ENCODE measurements around the gene SDCCAG8. TPM values are rescaled to one million over a fixed set of nuclear protein-coding genes. Genes with fewer than 3 reads are reported as not detected.

The SDCCAG8 gene
- total RNA-seq, 2 experiments from 2014 or later: 18.3 to 21.2 TPM

DNA sequence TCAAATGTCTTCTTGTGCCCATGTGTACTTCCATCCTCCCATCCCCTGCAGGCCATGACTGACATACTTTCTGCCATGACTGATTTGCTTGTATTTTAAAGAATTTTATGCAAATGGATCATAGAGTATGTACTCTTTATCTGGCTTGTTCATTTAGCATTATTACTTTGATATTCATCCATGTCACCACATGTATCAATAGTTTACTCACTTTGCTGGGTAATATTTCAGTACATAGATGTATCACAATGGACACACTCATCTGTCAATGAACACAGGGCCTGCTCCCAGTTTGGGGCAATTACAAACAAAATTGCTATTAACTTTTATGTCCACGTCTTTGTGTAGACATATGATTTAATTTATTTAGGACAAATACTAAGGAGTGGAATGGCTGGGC is 259.1 kb downstream of the SDCCAG8 start:
- DNase-seq: no peak
- Mint-ChIP-seq H3K27ac (no peak overlapping the region), H3K4me3 (no peak overlapping the region), H3K9me3 (no peaks in the 10 kb centered on the region), H3K27me3 (no peaks in the 10 kb centered on the region), H3K36me3 (ENCODE audit: low read depth) (peaks cover 70% of the 10 kb centered on the region), H3K4me1 (ENCODE audit: low read depth) (peaks cover 16% of the 10 kb centered on the region)
- intact Hi-C loops (cut with DNase I, micrococcal nuclease): loop anchor here in 1 of 2 experiments (5.0 kb wide), 1 partner anchor 127 kb away; no protein-coding TSS in a partner anchor
- no peaks in the 10 kb centered on the region for H3K27me3 ChIP-seq (ENCODE audit: control insufficient read depth in 1 of 2, insufficient read depth in 2 of 2, low read length in 2 of 2)
- no peak overlapping the region for H3K27ac ChIP-seq (ENCODE audit: low read depth in 1 of 2, low read length in 2 of 2)
- ChIA-PET CTCF (no interaction called here), POLR2A (no interaction called here)
- no peaks in the 10 kb centered on the region for H3K4me1 ChIP-seq (ENCODE audit: insufficient read depth, low read length)
- no peak for ATAC-seq (ENCODE audit: poor library complexity)
- H3K9me3 ChIP-seq (ENCODE audit: control insufficient read depth in 1 of 2, insufficient read depth in 1 of 2, low read length in 2 of 2): no peaks in the 10 kb centered on the region
- no peak overlapping the region for H3K4me3 ChIP-seq (ENCODE audit: low read length)
- H3K36me3 ChIP-seq (ENCODE audit: insufficient read depth, low read length): peaks cover 27% of the 10 kb centered on the region
- TF ChIP-seq, protein P1, sequence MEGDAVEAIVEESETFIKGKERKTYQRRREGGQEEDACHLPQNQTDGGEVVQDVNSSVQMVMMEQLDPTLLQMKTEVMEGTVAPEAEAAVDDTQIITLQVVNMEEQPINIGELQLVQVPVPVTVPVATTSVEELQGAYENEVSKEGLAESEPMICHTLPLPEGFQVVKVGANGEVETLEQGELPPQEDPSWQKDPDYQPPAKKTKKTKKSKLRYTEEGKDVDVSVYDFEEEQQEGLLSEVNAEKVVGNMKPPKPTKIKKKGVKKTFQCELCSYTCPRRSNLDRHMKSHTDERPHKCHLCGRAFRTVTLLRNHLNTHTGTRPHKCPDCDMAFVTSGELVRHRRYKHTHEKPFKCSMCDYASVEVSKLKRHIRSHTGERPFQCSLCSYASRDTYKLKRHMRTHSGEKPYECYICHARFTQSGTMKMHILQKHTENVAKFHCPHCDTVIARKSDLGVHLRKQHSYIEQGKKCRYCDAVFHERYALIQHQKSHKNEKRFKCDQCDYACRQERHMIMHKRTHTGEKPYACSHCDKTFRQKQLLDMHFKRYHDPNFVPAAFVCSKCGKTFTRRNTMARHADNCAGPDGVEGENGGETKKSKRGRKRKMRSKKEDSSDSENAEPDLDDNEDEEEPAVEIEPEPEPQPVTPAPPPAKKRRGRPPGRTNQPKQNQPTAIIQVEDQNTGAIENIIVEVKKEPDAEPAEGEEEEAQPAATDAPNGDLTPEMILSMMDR (IDR thresholded peaks at IDR 0.05): no peak

DNA sequence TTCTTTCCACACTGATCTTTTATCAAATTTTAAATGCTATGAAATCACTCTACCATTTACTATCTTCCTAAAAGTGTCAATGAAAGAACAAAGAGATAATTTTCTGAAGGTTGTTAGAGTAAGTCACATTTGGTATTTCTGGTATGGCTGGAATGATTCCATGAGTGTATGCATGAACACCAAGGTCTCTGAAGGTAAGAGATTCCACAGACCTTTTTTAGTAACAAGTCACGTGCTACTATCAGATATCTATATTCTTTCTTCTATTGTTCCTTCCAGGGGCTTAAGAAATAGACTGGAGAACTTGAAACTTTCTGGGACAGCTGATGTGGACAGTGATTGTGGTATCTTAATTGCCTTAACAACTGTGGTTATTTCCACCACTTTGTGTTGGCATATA is 265.0 kb downstream of the SDCCAG8 start:
- Histone ChIP-seq H3K4me1 (ENCODE audit: insufficient read depth, low read length) (no peaks in the 10 kb centered on the region), H3K27ac (ENCODE audit: low read depth in 1 of 2, low read length in 2 of 2) (no peak overlapping the region), H3K4me3 (ENCODE audit: low read length) (no peak overlapping the region), H3K27me3 (ENCODE audit: control insufficient read depth in 1 of 2, insufficient read depth in 2 of 2, low read length in 2 of 2) (no peaks in the 10 kb centered on the region), H3K36me3 (ENCODE audit: insufficient read depth, low read length) (peaks cover 10% of the 10 kb centered on the region), H3K9me3 (ENCODE audit: control insufficient read depth in 1 of 2, insufficient read depth in 1 of 2, low read length in 2 of 2) (no peaks in the 10 kb centered on the region)
- ATAC-seq (ENCODE audit: poor library complexity) (no peak), DNase-seq (no peak)
- Mint-ChIP-seq H3K4me3 (no peak overlapping the region), H3K27ac (no peak overlapping the region), H3K27me3 (no peaks in the 10 kb centered on the region), H3K9me3 (no peaks in the 10 kb centered on the region), H3K4me1 (ENCODE audit: low read depth) (peaks cover 12% of the 10 kb centered on the region), H3K36me3 (ENCODE audit: low read depth) (peaks cover 68% of the 10 kb centered on the region)
- ChIA-PET CTCF (no interaction called here), POLR2A (no interaction called here)
- intact Hi-C loops (cut with DNase I, micrococcal nuclease): no loop called here
- TF ChIP-seq, protein P1 (IDR thresholded peaks at IDR 0.05): no peak

GRCh38 chr1:243523766-243524165 is 267.9 kb downstream of the SDCCAG8 start:
- ChIA-PET CTCF (no interaction called here), POLR2A (no interaction called here)
- ATAC-seq (ENCODE audit: poor library complexity) (no peak), DNase-seq (no peak)
- no peak overlapping the region for H3K27ac ChIP-seq (ENCODE audit: low read depth in 1 of 2, low read length in 2 of 2)
- no peak overlapping the region for H3K4me3 Mint-ChIP-seq
- no peaks in the 10 kb centered on the region for H3K4me1 ChIP-seq (ENCODE audit: insufficient read depth, low read length)
- peaks cover 10% of the 10 kb centered on the region for H3K36me3 ChIP-seq (ENCODE audit: insufficient read depth, low read length)
- peaks cover 12% of the 10 kb centered on the region for H3K4me1 Mint-ChIP-seq (ENCODE audit: low read depth)
- no peaks in the 10 kb centered on the region for H3K9me3 Mint-ChIP-seq
- no peak overlapping the region for H3K27ac Mint-ChIP-seq
- H3K27me3 ChIP-seq (ENCODE audit: control insufficient read depth in 1 of 2, insufficient read depth in 2 of 2, low read length in 2 of 2): no peaks in the 10 kb centered on the region
- H3K36me3 Mint-ChIP-seq (ENCODE audit: low read depth): peaks cover 51% of the 10 kb centered on the region
- TF ChIP-seq, protein P1 (IDR thresholded peaks at IDR 0.05): no peak
- intact Hi-C loops (cut with DNase I, micrococcal nuclease): no loop called here
- no peak overlapping the region for H3K4me3 ChIP-seq (ENCODE audit: low read length)
- H3K27me3 Mint-ChIP-seq: no peaks in the 10 kb centered on the region
- no peaks in the 10 kb centered on the region for H3K9me3 ChIP-seq (ENCODE audit: control insufficient read depth in 1 of 2, insufficient read depth in 1 of 2, low read length in 2 of 2)

Measured in CD4-positive, alpha-beta T cell (primary cell).